Mucosa of descending colon (tissue), 3 donors: ENCODE results near the gene RBM38. TPM values are rescaled to one million over a fixed set of nuclear protein-coding genes. Genes with fewer than 3 reads are reported as not detected.
"Not testable (repeated sequence)": the region's sequence is repeated elsewhere in the genome, so short reads cannot be mapped to it uniquely, and the experiment has no call there.

Source experiments
- ATAC-seq: fragments of 200-7000 bp; cut with Tn5 transposase; one replicate; pipeline ENCODE4 v1.9.1; 2020; ENCODE audit warnings: mild to moderate bottlenecking, moderate library complexity
- DNase-seq, 3 donors: peaks; one replicate each; pipeline ENCODE4 v3.0.0-alpha.2; 2020
- H3K36me3 ChIP-seq: fragments of 200-600 bp; one replicate; pipeline ENCODE4 v1.8.0; 2021; ENCODE audit warnings: low read depth, mild to moderate bottlenecking
- H3K4me1 ChIP-seq: fragments of 200-600 bp; one replicate; pipeline ENCODE4 v1.8.0; 2021; ENCODE audit warnings: low read depth, mild to moderate bottlenecking
- H3K4me3 ChIP-seq: fragments of 200-600 bp; one replicate; pipeline ENCODE4 v1.8.0; 2021; ENCODE audit warnings: mild to moderate bottlenecking
- H3K9me3 ChIP-seq: fragments of 200-600 bp; one replicate; pipeline ENCODE4 v1.8.0; 2021; ENCODE audit warnings: mild to moderate bottlenecking
- CTCF ChIP-seq: fragments of 200-600 bp; IDR thresholded peaks from one replicate; pipeline ENCODE4 v1.8.0; 2022; ENCODE audit warnings: antibody characterized with exemption, mild to moderate bottlenecking
- intact Hi-C, 2 donors: fragments of 100-400 bp; cut with DNase I in 1 of 2; cut with micrococcal nuclease in 1 of 2; formaldehyde crosslinking; loops; one replicate each; pipeline versions ENCODE4 v1.11.0 to v1.11.1; 2022; cut with DNase I, micrococcal nuclease
- long read RNA-seq, 2 donors: library from polyadenylated mRNA; unstranded; transcript quantifications; one replicate each; pipeline ENCODE4 v2.0.0, GENCODE V29; 2019 to 2021
- total RNA-seq, 3 donors: library from RNA; stranded (reverse); fragmentation: NEBNext Ultra II Directional in 2 of 3; extraction: Animal tissue kit (Norgen Biotek cat#: 25700) in 2 of 3; gene quantifications; one replicate each; pipeline versions ENCODE4 v1.2.1 to v1.2.4, GENCODE V29; 2021 to 2023
- donor health status: DM: no; HTN: no; CAD: no; lungs with moderate emphysema.
- donor health status: DM: no; HTN: no; CAD: no.
- donor health status: DM: no; HTN: yes; CAD: no.

Gene RBM38
- 10 to 100 TPM; 29.5 to 85.5 (median 36.8) TPM for total RNA-seq
- long read RNA-seq, donor 1, transcript RBM38-203 (4 exons, 2,382 nt), result major isoform, 148 of 230 reads
- long read RNA-seq, donor 1, transcript RBM38-205 (3 exons, 686 nt), result minor isoform, 10 of 230 reads
- long read RNA-seq, donor 1, partial matches to known transcripts, result 18 of 230 reads
- long read RNA-seq, donor 1, other reads (novel, unspliced or antisense), result 53 of 230 reads
- long read RNA-seq, donor 2, partial matches to known transcripts, result 10 of 14 reads
- long read RNA-seq, donor 2, other reads (novel, unspliced or antisense), result 1 of 14 reads

- DNase-seq (peak; percentile 80 to 86 (median 86)), ATAC-seq (peak; percentile 76)
- intact Hi-C loops, result no loop called here
- Histone ChIP-seq H3K4me3 (peak within 1 kb of the TSS; percentile 65), H3K9me3 (no peaks in the 10 kb centered on the region), H3K36me3 (no peaks in the 10 kb centered on the region), H3K4me1 (peaks cover 29% of the 10 kb centered on the region)
- no peak for TF ChIP-seq CTCF
Observed at GRCh38 chr20:57390604-57391438, at the start of gene RBM38. TSS of gene RBM38 (plus strand) at chr20:57391396. CDS start at chr20:57391582, 186 bp downstream.

- H3K36me3 ChIP-seq, result no peaks in the 10 kb centered on the region
- intact Hi-C loops, result loop anchor here in 1 of 2 donors (5.0 kb wide), 1 partner anchor 249 kb away; no protein-coding TSS in a partner anchor
- ATAC-seq (no peak), DNase-seq (no peak)
- no peaks in the 10 kb centered on the region for H3K9me3 ChIP-seq
- no peak for TF ChIP-seq CTCF
- no peaks in the 10 kb centered on the region for H3K4me1 ChIP-seq
- no peak overlapping the region for H3K4me3 ChIP-seq
Observed at GRCh38 chr20:57341663-57342062, 49.5 kb upstream of the RBM38 start.

- intact Hi-C loops, result loop anchor here in 1 of 2 donors (5.0 kb wide), 1 partner anchor 251 kb away; no protein-coding TSS in a partner anchor
- no peak for ATAC-seq
- Histone ChIP-seq H3K9me3 (no peaks in the 10 kb centered on the region), H3K4me3 (no peak overlapping the region), H3K36me3 (no peaks in the 10 kb centered on the region), H3K4me1 (no peaks in the 10 kb centered on the region)
- no peak for DNase-seq
- TF ChIP-seq CTCF, result no peak
Observed at GRCh38 chr20:57342829-57343228, 48.4 kb upstream of the RBM38 start.

GRCh38 chr20:57346477-57346876, 44.7 kb upstream of the RBM38 start:
- intact Hi-C loops, result loop anchor here in 1 of 2 donors (2.0 kb wide), 1 partner anchor 258 kb away; no protein-coding TSS in a partner anchor
- peak in 2 of 3 donors; percentile 73 to 91 for DNase-seq
- H3K4me1 ChIP-seq, result no peaks in the 10 kb centered on the region
- H3K9me3 ChIP-seq, result no peaks in the 10 kb centered on the region
- peak; percentile 51 for ATAC-seq
- TF ChIP-seq CTCF, result peak; percentile 45
- no peak overlapping the region for H3K4me3 ChIP-seq
- H3K36me3 ChIP-seq, result no peaks in the 10 kb centered on the region

GRCh38 chr20:57347393-57347792, 43.8 kb upstream of the RBM38 start:
- Histone ChIP-seq H3K36me3 (no peaks in the 10 kb centered on the region), H3K4me1 (peaks cover 8% of the 10 kb centered on the region), H3K9me3 (no peaks in the 10 kb centered on the region), H3K4me3 (no peak overlapping the region)
- ATAC-seq (no peak), DNase-seq (no peak)
- intact Hi-C loops, result loop anchor here in 1 of 2 donors (2.0 kb wide), 1 partner anchor 259 kb away; no protein-coding TSS in a partner anchor
- no peak for TF ChIP-seq CTCF

GRCh38 chr20:57348200-57348921, 42.8 kb upstream of the RBM38 start:
- H3K36me3 ChIP-seq, H3K4me3 ChIP-seq, intact Hi-C loops, H3K4me1 ChIP-seq, ATAC-seq, DNase-seq, H3K9me3 ChIP-seq: not testable (repeated sequence)

- H3K4me3 ChIP-seq, ATAC-seq, H3K4me1 ChIP-seq, H3K9me3 ChIP-seq, H3K36me3 ChIP-seq, DNase-seq, intact Hi-C loops: not testable (repeated sequence)
Observed at GRCh38 chr20:57348922-57349574, 42.1 kb upstream of the RBM38 start.
